ENCODE results near the gene ABAT.

DNA sequence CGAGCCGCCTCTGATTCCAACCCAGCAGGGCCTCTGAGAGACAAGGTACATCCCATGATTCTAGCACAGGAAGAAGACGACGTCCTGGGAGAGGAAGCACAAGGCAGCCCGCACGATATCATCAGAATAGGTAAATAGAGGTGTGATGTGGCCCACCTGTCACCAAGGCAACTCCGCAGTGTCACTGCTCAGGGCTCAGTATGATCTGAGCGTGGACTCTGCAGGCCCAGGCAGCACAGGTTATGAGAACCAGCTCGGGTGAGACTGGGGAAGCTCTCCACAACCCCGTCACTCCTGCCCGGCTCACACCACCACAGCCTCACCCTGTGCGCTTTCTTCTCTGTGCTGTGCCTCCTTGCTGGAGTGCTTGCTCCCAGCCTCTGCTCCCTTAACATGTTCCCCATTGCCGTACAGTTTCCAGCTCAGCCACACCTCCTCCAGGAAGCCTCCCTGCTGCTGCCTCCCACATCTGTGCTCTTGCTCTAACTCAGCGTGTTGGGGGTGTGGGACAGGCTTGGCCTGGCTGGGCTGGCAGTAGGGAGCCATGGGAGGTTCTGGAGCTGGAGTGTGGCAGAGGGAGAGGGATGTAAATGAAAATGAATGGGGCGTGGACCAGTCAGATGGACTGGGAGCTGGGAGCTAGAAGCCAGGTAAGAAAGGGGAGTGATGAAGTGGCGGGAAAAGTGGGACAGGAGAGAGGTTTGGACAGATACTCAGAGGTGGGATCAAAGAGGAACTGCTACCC is 45.3 kb upstream of the ABAT start:
- no peak for TF ChIP-seq EP300 (IDR thresholded peaks at IDR 0.05)
- TF ChIP-seq, protein P1, sequence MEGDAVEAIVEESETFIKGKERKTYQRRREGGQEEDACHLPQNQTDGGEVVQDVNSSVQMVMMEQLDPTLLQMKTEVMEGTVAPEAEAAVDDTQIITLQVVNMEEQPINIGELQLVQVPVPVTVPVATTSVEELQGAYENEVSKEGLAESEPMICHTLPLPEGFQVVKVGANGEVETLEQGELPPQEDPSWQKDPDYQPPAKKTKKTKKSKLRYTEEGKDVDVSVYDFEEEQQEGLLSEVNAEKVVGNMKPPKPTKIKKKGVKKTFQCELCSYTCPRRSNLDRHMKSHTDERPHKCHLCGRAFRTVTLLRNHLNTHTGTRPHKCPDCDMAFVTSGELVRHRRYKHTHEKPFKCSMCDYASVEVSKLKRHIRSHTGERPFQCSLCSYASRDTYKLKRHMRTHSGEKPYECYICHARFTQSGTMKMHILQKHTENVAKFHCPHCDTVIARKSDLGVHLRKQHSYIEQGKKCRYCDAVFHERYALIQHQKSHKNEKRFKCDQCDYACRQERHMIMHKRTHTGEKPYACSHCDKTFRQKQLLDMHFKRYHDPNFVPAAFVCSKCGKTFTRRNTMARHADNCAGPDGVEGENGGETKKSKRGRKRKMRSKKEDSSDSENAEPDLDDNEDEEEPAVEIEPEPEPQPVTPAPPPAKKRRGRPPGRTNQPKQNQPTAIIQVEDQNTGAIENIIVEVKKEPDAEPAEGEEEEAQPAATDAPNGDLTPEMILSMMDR (IDR thresholded peaks at IDR 0.05): no peak

Measured in tibial nerve (tissue), 4 donors.